K562 (cell line): ENCODE results near the gene RETREG1. TPM values are rescaled to one million over a fixed set of nuclear protein-coding genes. Genes with fewer than 3 reads are reported as not detected.

Experiments used
- ATAC-seq: fragments of 200-7000 bp; cut with Tn5 transposase; 3 replicates; pipeline ENCODE4 v1.9.1; 2020; ENCODE audit warnings: moderate library complexity
- BruUV-seq: library from RNA; stranded (reverse); fragments of 400-500 nt; replicated peaks from 2 replicates; lab custom pipeline; 2021; lab: Mats Ljungman, UMichigan
- CTCF ChIA-PET: fragments of 300-600 bp; formaldehyde crosslinking; extraction: SDS; loops from one replicate; lab custom pipeline; 2021; ENCODE audit warnings: low intra/inter-chr PET ratio; lab: Yijun Ruan, JAX
- POLR2A ChIA-PET: fragments of 300-600, 350-650 bp; sonication (Branson Sonifier 250); formaldehyde crosslinking; extraction: SDS; loops from one replicate; lab custom pipeline; 2021; ENCODE audit warnings: antibody characterized with exemption, inconsistent platforms; lab: Yijun Ruan, JAX
- DNase-seq, 4 experiments: peaks; one replicate each; pipeline versions ENCODE4 v3.0.0 to v3.0.0-alpha.2; 2011 to 2018; ENCODE audit warnings: low spot score in 3 of 4, mixed read lengths in 3 of 4; ENCODE audit errors: extremely low read depth in 1 of 4
- FAIRE-seq: peaks from 2 replicates; lab custom pipeline; 2011; peaks lifted over from hg19 to GRCh38; lab: Jason Lieb, UNC
- H2AFZ ChIP-seq: 2 replicates; pipeline ENCODE4 v1.6.0; 2011; ENCODE audit warnings: low read depth, low read length, control low read depth, inconsistent platforms
- H3K27ac ChIP-seq: fragments of 200-600 bp; 3 replicates; pipeline ENCODE4 v1.8.0; 2011; ENCODE audit warnings: low read depth, mild to moderate bottlenecking, control low read depth, inconsistent platforms, low read length, moderate library complexity, mixed read lengths; ENCODE audit errors: extremely low read depth
- H3K27me3 ChIP-seq, 2 experiments: fragments of 300-600 bp in 1 of 2; 2 replicates in 1 of 2; 3 replicates in 1 of 2; pipeline versions ENCODE4 v1.6.0 to v1.8.0; 2011; ENCODE audit warnings: inconsistent platforms in 2 of 2, low read length in 2 of 2, mild to moderate bottlenecking in 1 of 2, mixed read lengths in 1 of 2, moderate library complexity in 1 of 2; ENCODE audit not compliant: control insufficient read depth in 2 of 2, insufficient read depth in 2 of 2
- H3K36me3 ChIP-seq: fragments of 300-600 bp; 3 replicates; pipeline ENCODE4 v1.8.0; 2011; ENCODE audit warnings: mild to moderate bottlenecking, low read length, inconsistent platforms; ENCODE audit not compliant: control insufficient read depth, insufficient read depth
- H3K4me1 ChIP-seq, 2 experiments: fragments of 200-600 bp in 1 of 2; replicated peaks in 1 of 2; 2 replicates in 1 of 2; 3 replicates in 1 of 2; pipeline versions ENCODE4 v1.5.1 to v1.8.0; 2011; ENCODE audit warnings: inconsistent platforms in 2 of 2, low read length in 2 of 2, mild to moderate bottlenecking in 1 of 2, mixed read lengths in 1 of 2, moderate library complexity in 1 of 2; ENCODE audit not compliant: control insufficient read depth in 2 of 2, insufficient read depth in 2 of 2
- H3K4me2 ChIP-seq: 2 replicates; pipeline ENCODE4 v1.6.1; 2011; ENCODE audit warnings: low read length, control low read depth, inconsistent platforms, mixed read lengths; ENCODE audit not compliant: insufficient read depth
- H3K4me3 ChIP-seq: fragments of 200-600 bp; sonication (generic), shearing (Covaris generic); 2 replicates; pipeline ENCODE4 v1.5.1; 2016; ENCODE audit warnings: control low read depth, inconsistent platforms
- H3K79me2 ChIP-seq: fragments of 200-600 bp; 3 replicates; pipeline ENCODE4 v1.8.0; 2011; ENCODE audit warnings: low read length, inconsistent platforms; ENCODE audit not compliant: control insufficient read depth, insufficient read depth
- H3K9ac ChIP-seq, 2 experiments: 2 replicates each; pipeline versions ENCODE4 v1.6.0 to v1.6.1; 2011; ENCODE audit warnings: low read depth in 2 of 2, low read length in 2 of 2, control low read depth in 1 of 2, inconsistent platforms in 1 of 2, mild to moderate bottlenecking in 1 of 2, mixed read lengths in 1 of 2; ENCODE audit not compliant: insufficient read depth in 1 of 2
- H3K9me1 ChIP-seq: one replicate; pipeline ENCODE4 v1.6.0; 2011; ENCODE audit warnings: inconsistent platforms, mild to moderate bottlenecking, low read length, moderate library complexity; ENCODE audit not compliant: control insufficient read depth, insufficient read depth
- H3K9me3 ChIP-seq: replicated peaks from 2 replicates; pipeline ENCODE4 v1.5.1; 2011; ENCODE audit warnings: low read depth, low read length, inconsistent platforms; ENCODE audit not compliant: control insufficient read depth, insufficient read depth
- H4K20me1 ChIP-seq: replicated peaks from 2 replicates; pipeline ENCODE4 v1.6.1; 2011; ENCODE audit warnings: low read length, inconsistent platforms, mixed read lengths; ENCODE audit not compliant: control insufficient read depth, insufficient read depth
- FOXK1 ChIP-seq: sonication (generic); formaldehyde crosslinking; IDR thresholded peaks from 2 replicates; pipeline ENCODE4 v1.8.0; 2022; ENCODE audit warnings: missing genetic modification reagents, mild to moderate bottlenecking, borderline replicate concordance
- JUND ChIP-seq, 2 experiments: IDR thresholded peaks; 2 replicates in 1 of 2; 3 replicates in 1 of 2; pipeline ENCODE4 v1.6.1; 2011; ENCODE audit warnings: borderline replicate concordance in 2 of 2, low read depth in 2 of 2, low read length in 2 of 2, improper control_type of control experiment in 1 of 2, missing biosample characterization in 1 of 2, missing genetic modification characterization in 1 of 2, missing genetic modification reagents in 1 of 2
- KAT7 ChIP-seq: sonication (generic); formaldehyde crosslinking; IDR thresholded peaks from 2 replicates; pipeline ENCODE4 v1.8.0; 2022; ENCODE audit warnings: missing genetic modification reagents, mild to moderate bottlenecking, borderline replicate concordance
- MCM2 ChIP-seq: fragments of 450-650 bp; IDR thresholded peaks from 2 replicates; pipeline ENCODE4 v1.6.1; 2017; ENCODE audit warnings: low read depth, mild to moderate bottlenecking
- MCM3 ChIP-seq: fragments of 450-650 bp; IDR thresholded peaks from 2 replicates; pipeline ENCODE4 v1.6.1; 2016
- SIRT6 ChIP-seq: IDR thresholded peaks from one replicate; pipeline ENCODE4 v1.6.1; 2012; ENCODE audit warnings: low read depth, mild to moderate bottlenecking, control low read depth, inconsistent platforms, low read length, moderate library complexity
- SMAD3 ChIP-seq: fragments of 450-650 bp; formaldehyde crosslinking; conservative IDR thresholded peaks from 2 replicates; pipeline ENCODE4 v1.4.0; 2020; ENCODE audit warnings: mild to moderate bottlenecking
- SNRNP70 ChIP-seq: fragments of 200-400 bp; formaldehyde crosslinking; optimal IDR thresholded peaks from 2 replicates; pipeline ENCODE3; 2017; ENCODE audit warnings: low read depth, low read length
- TBP ChIP-seq: optimal IDR thresholded peaks from 2 replicates; pipeline ENCODE3; 2011; ENCODE audit warnings: low read depth, low read length, improper control_type of control experiment
- THRAP3 ChIP-seq: fragments of 450-650 bp; IDR thresholded peaks from 2 replicates; pipeline ENCODE4 v1.6.1; 2016; ENCODE audit warnings: mild to moderate bottlenecking, inconsistent platforms, borderline replicate concordance
- ZNF174 ChIP-seq: fragments of 250-450 bp; sonication (Bioruptor Pico); IDR thresholded peaks from 2 replicates; pipeline ENCODE4 v1.4.0; 2020; ENCODE audit warnings: mild to moderate bottlenecking
- ZNF318 ChIP-seq, 2 experiments: fragments of 450-650 bp; IDR thresholded peaks; 2 replicates each; pipeline ENCODE4 v1.6.1; 2016; ENCODE audit warnings: mild to moderate bottlenecking in 2 of 2, borderline replicate concordance in 1 of 2, low read depth in 1 of 2, moderate library complexity in 1 of 2
- ZNF398 ChIP-seq: fragments of 250-450 bp; sonication (Bioruptor Pico); IDR thresholded peaks from 2 replicates; pipeline ENCODE4 v1.8.0; 2021; ENCODE audit warnings: moderate library complexity, mild to moderate bottlenecking, inconsistent platforms
- WGBS: fragments of 100-300 bp; shearing (Covaris generic); methylation state at CpG from one replicate; pipeline ENCODE4 v1.1.6; 2016; ENCODE audit warnings: low coverage, mixed read lengths; ENCODE audit not compliant: insufficient coverage; ENCODE audit errors: missing lambda C conversion rate; 5-methylcytosine and 5-hydroxymethylcytosine counted together
- in situ Hi-C: fragments of 300-500 bp; cut with MboI; formaldehyde crosslinking; loops from 4 replicates; pipeline ENCODE4 v1.15.0; 2018; ENCODE audit warnings: inconsistent platforms, mixed read lengths
- intact Hi-C: fragments of 100-400 bp; cut with micrococcal nuclease; formaldehyde crosslinking; loops from 2 replicates; pipeline ENCODE4 v1.14.2; 2022
- polyA plus RNA-seq, 8 experiments: library from polyadenylated mRNA; depleted of rRNA in 4 of 8; stranded (reverse) in 5 of 8; unstranded in 3 of 8; fragments of >200 nt; fragmentation: Nextera tagmentation in 2 of 8; fragmentation: Illumina TruSeq in 1 of 8; extraction: Ambion mirVana in 2 of 8; extraction: Trizol in 1 of 8; gene quantifications; 2 replicates each; pipeline versions ENCODE4 v1.2.1 to v1.2.3, GENCODE V29; 2011 to 2014; ENCODE audit warnings: inconsistent platforms in 1 of 8, missing spikeins in 1 of 8
- total RNA-seq, 7 experiments: library from RNA; depleted of rRNA in 6 of 7; stranded (reverse); fragments of >200 nt in 6 of 7; fragmentation: Illumina TruSeq in 2 of 7; extraction: Trizol in 2 of 7; gene quantifications; 2 replicates each; pipeline versions ENCODE4 v1.2.1 to v1.2.3, GENCODE V29; 2011 to 2021; ENCODE audit warnings: low replicate concordance in 1 of 7

RETREG1 gene
- total and polyA plus RNA-seq, 9 of the 15 experiments (the other 6 are each of a cell fraction or from before 2014, with no cell fraction given) = 0.01 to 0.20 (median 0.08) TPM; not detected in 5

GRCh38 chr5:16619136-16619535, 2.3 kb upstream of the RETREG1 start:
- Histone ChIP-seq H4K20me1 (no peaks in the 10 kb centered on the region), H3K9me1 (no peaks in the 10 kb centered on the region), H3K4me2 (no peak overlapping the region), H3K36me3 (no peaks in the 10 kb centered on the region), H3K9me3 (no peaks in the 10 kb centered on the region), H3K4me3 (no peak overlapping the region), H3K79me2 (no peaks in the 10 kb centered on the region), H2AFZ (no peak overlapping the region), H3K4me1 (peaks cover 0 to 11% of the 10 kb centered on the region in 2 experiments; a peak in 1 of 5 replicates), H3K9ac (no peak overlapping the region), H3K27ac (no peak overlapping the region), H3K27me3 (peaks cover 28 to 29% of the 10 kb centered on the region in 2 experiments; a peak in 4 of 5 replicates)
- intact Hi-C loops = no loop called here
- CTCF ChIA-PET = no interaction called here
- in situ Hi-C loops = no loop called here
- ATAC-seq (no peak), FAIRE-seq (no peak), DNase-seq (no peak)
- BruUV-seq = no TSS peak
- POLR2A ChIA-PET = no interaction called here
- WGBS = 0% methylated on average over 2 of the region's 2 CpGs
- no peak for TF ChIP-seq MCM3
- TF ChIP-seq MCM2 = no peak
- no peak for TF ChIP-seq THRAP3
- TF ChIP-seq SMAD3 (CRISPR knock-in tag) = no peak
- TF ChIP-seq SIRT6 = no peak
- no peak for TF ChIP-seq ZNF398 (CRISPR knock-in tag)
- TF ChIP-seq ZNF174 (CRISPR knock-in tag) = no peak
- TF ChIP-seq JUND (IDR thresholded peaks at IDR 0.05; ENCODE audit: borderline replicate concordance, low read depth, low read length) = no peak
- no peak for TF ChIP-seq JUND (tag; IDR thresholded peaks at IDR 0.05; ENCODE audit: borderline replicate concordance, low read depth, low read length)
- no peak for TF ChIP-seq TBP
- no peak for TF ChIP-seq KAT7 (CRISPR knock-in tag)
- no peak for TF ChIP-seq FOXK1 (CRISPR knock-in tag)
- no peak for TF ChIP-seq ZNF318 (IDR thresholded peaks at IDR 0.05; ENCODE audit: borderline replicate concordance in 1 of 2, low read depth in 1 of 2)
- TF ChIP-seq SNRNP70 = no peak
